GM12801 (cell line): ENCODE results near the gene LRRC3.

Experiments used
- TF ChIP-seq, protein P1 (sequence below): IDR thresholded peaks from one replicate; pipeline ENCODE4 v1.5.1; 2011; ENCODE audit warnings: control low read depth; ENCODE audit not compliant: insufficient read length; ENCODE audit errors: extremely low read depth

The LRRC3 gene

GRCh38 chr21:44425895-44426662 lies 29.2 kb upstream of the LRRC3 start:
- TF ChIP-seq, protein P1, sequence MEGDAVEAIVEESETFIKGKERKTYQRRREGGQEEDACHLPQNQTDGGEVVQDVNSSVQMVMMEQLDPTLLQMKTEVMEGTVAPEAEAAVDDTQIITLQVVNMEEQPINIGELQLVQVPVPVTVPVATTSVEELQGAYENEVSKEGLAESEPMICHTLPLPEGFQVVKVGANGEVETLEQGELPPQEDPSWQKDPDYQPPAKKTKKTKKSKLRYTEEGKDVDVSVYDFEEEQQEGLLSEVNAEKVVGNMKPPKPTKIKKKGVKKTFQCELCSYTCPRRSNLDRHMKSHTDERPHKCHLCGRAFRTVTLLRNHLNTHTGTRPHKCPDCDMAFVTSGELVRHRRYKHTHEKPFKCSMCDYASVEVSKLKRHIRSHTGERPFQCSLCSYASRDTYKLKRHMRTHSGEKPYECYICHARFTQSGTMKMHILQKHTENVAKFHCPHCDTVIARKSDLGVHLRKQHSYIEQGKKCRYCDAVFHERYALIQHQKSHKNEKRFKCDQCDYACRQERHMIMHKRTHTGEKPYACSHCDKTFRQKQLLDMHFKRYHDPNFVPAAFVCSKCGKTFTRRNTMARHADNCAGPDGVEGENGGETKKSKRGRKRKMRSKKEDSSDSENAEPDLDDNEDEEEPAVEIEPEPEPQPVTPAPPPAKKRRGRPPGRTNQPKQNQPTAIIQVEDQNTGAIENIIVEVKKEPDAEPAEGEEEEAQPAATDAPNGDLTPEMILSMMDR, result no peak

- TF ChIP-seq, protein P1, result no peak
Measured at GRCh38 chr21:44426663-44427191, 28.6 kb upstream of the LRRC3 start.

DNA sequence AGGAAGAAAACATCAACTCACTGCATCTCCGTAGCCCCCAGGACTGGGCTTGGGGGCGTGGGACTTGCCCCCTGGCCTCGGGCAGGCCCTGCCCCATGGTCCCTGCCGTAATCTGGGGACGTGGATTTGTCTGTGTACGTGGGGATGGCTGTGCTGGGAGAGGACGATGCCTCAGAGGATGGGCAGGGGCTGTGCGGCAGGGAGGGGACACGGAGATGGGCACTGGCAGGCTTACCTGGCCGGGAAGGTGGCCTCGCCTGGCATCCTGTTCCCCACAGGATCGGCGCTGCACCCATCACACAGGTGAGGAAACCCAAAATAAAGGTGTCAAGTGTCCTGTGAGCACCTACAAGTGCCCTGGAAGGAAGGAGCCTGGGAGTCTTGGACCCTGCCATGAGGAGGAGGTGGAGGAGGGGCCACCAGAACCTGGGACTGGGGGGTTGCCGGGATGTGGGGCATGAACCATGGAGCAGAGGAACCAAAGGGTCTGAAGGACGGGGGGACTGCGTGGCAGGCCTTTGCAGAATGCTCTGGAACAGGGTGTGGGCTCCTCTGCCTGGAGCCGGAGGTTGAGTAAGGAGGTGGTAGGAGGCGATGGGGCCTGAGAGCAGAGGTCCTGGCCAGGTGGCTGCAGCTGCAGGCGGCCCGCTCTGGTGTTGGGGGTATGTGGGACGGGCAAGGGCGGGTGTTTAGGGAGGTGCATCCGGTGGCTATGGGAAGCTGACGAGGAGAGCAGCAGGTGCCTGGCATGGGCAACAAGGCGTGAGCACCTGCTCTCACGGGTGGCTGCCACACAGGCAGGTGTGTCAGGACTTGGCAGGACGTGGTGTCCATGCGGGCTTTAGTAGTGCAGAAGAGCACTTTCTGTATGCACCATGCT lies 27.8 kb upstream of the LRRC3 start:
- TF ChIP-seq, protein P1, result no peak

DNA sequence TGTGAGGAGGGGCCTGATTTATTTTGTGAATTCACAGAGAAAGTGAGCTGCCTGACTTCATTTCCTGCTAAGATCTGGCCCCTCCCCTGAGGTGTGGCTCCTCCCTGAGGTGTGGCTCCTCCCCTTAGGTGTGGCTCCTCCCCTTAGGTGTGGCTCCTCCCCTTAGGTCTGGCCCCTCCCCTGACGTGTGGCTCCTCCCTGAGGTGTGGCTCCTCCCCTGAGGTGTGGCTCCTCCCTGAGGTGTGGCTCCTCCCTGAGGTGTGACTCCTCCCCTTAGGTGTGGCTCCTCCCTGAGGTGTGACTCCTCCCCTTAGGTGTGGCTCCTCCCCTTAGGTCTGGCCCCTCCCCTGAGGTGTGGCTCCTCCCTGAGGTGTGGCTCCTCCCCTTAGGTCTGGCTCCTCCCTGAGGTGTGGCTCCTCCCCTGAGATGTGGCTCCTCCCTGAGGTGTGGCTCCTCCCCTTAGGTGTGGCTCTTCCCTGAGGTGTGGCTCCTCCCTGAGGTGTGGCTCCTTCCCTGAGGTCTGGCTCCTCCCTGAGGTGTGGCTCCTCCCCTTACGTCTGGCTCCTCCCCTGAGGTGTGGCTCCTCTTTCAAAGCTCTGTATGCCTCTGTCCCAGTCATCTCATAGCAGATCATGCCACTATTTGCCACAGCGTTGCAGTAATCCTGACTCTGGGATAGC lies 26.9 kb upstream of the LRRC3 start:
- TF ChIP-seq, protein P1, result no peak

DNA sequence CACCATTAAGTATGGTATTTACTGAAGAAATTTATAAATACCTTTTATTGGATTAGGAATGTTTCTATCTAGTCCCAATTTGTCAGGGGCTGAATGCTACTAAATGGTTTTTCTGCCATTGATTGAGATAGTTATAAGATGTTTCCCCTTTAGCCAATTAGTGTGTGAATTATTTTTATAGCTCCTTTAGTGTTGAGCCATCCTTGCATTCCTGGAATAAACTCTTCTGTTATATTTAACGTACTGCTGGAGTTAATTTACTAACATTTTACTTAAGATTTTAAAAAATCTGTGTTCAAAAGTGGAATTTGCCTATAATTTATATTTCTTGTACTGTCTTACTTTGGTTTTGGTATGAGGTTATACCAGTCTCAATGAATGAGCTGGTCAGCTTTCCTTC lies 25.4 kb upstream of the LRRC3 start:
- TF ChIP-seq, protein P1, result no peak

GRCh38 chr21:44431300-44431699 lies 24.0 kb upstream of the LRRC3 start:
- TF ChIP-seq, protein P1, result no peak
